Measurements from ENCODE around the gene DHX40. TPM values are rescaled to one million over a fixed set of nuclear protein-coding genes. Genes with fewer than 3 reads are reported as not detected.
"Not testable (repeated sequence)": the region's sequence is repeated elsewhere in the genome, so short reads cannot be mapped to it uniquely, and the experiment has no call there.

Gene DHX40
- total RNA-seq, 1 experiment from 2014 or later: 16.2 TPM

DNA sequence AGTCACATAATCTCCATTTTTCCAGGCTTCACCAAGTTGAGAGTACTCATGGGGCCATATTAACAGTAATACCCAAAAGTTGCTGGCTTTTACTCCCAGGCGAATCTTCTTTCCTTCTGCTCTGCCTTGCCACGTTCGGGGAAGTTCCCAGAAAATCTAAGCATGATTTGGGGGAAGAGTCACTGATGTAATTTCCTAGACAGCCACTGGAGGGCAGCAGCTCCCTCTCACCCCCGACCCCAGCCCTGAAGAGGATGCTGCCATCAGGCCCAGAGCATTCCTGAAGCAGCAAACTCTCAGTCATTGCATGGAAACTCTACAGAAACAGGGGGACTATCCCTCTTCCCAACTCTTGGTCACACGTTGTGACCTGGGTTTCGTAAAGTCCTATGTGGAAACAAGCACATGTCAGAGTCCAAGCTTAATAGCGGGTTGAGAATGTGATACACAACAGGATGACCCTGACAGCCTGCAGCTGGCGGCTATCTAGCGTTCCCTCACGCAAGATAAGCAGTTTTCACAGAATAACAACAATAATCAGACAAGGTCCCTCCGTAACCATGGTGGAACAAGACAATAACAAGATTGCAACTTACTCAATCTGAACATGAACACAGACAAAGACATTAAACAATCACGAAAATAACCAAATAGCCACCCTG is 43.8 kb upstream of the DHX40 start:
- in situ Hi-C loops (cut with HindIII; ENCODE audit: low pct_unique_long_range_greater_than_20kb, low sequenced_read_pairs): no loop called here
- ATAC-seq (peak; percentile 89), DNase-seq (ENCODE audit: low read depth, low spot score) (peak; percentile 45)
- ChIA-PET CTCF (interaction anchor here (0.6 kb wide), 1 partner anchor 53 kb away, joined by 3 read pairs; no protein-coding TSS in a partner anchor), POLR2A (interaction anchor here (0.5 kb wide), 1 partner anchor 10 kb away, joined by 3 read pairs; no protein-coding TSS in a partner anchor)
- TF ChIP-seq, protein P1, sequence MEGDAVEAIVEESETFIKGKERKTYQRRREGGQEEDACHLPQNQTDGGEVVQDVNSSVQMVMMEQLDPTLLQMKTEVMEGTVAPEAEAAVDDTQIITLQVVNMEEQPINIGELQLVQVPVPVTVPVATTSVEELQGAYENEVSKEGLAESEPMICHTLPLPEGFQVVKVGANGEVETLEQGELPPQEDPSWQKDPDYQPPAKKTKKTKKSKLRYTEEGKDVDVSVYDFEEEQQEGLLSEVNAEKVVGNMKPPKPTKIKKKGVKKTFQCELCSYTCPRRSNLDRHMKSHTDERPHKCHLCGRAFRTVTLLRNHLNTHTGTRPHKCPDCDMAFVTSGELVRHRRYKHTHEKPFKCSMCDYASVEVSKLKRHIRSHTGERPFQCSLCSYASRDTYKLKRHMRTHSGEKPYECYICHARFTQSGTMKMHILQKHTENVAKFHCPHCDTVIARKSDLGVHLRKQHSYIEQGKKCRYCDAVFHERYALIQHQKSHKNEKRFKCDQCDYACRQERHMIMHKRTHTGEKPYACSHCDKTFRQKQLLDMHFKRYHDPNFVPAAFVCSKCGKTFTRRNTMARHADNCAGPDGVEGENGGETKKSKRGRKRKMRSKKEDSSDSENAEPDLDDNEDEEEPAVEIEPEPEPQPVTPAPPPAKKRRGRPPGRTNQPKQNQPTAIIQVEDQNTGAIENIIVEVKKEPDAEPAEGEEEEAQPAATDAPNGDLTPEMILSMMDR (IDR thresholded peaks at IDR 0.05): peak; percentile 90
- TF ChIP-seq POLR2AphosphoS5 (IDR thresholded peaks at IDR 0.05; ENCODE audit: low read depth, low read length): no peak
- Histone ChIP-seq H3K36me3 (ENCODE audit: control insufficient read depth, insufficient read depth, low read length) (no peaks in the 10 kb centered on the region), H3K4me3 (ENCODE audit: low read depth in 2 of 2, low read length in 2 of 2) (no peak overlapping the region), H3K4me1 (ENCODE audit: control insufficient read depth, insufficient read depth, low read length) (no peaks in the 10 kb centered on the region), H3K27ac (ENCODE audit: low read length) (no peak overlapping the region), H3K9me3 (ENCODE audit: control insufficient read depth, insufficient read depth, low read depth, low read length) (no peaks in the 10 kb centered on the region), H3K27me3 (ENCODE audit: control insufficient read depth, insufficient read depth, low read length) (no peaks in the 10 kb centered on the region)
- intact Hi-C loops (cut with micrococcal nuclease; ENCODE audit: unreplicated experiment): no loop called here
- no TSS peak for BruUV-seq (replicated peaks)

DNA sequence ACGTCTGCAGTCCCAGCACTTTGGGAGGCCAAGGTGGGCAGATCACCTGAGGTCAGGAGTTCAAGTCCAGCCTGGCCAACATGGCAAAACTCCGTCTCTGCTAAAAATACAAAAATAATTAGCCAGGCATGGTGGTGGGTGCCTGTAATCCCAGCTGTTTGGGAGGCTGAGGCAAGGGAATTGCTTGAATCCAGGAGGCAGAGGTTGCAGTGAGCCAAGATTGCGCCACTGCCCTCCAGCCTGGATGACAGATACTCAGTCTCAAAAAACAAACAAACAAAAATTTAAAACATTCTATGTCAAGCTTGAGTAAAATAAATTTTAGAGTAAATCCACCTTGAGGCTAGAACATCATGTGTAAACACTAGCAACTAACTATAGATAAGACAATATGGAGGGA is 40.5 kb upstream of the DHX40 start:
- CTCF ChIA-PET; ATAC-seq; DNase-seq (ENCODE audit: low read depth, low spot score); POLR2A ChIA-PET; in situ Hi-C loops (cut with HindIII; ENCODE audit: low pct_unique_long_range_greater_than_20kb, low sequenced_read_pairs); H3K27ac ChIP-seq (ENCODE audit: low read length); intact Hi-C loops (cut with micrococcal nuclease; ENCODE audit: unreplicated experiment); H3K4me3 ChIP-seq (ENCODE audit: low read depth in 2 of 2, low read length in 2 of 2); BruUV-seq (replicated peaks); H3K36me3 ChIP-seq (ENCODE audit: control insufficient read depth, insufficient read depth, low read length); H3K4me1 ChIP-seq (ENCODE audit: control insufficient read depth, insufficient read depth, low read length); H3K9me3 ChIP-seq (ENCODE audit: control insufficient read depth, insufficient read depth, low read depth, low read length); H3K27me3 ChIP-seq (ENCODE audit: control insufficient read depth, insufficient read depth, low read length): not testable (repeated sequence)

DNA sequence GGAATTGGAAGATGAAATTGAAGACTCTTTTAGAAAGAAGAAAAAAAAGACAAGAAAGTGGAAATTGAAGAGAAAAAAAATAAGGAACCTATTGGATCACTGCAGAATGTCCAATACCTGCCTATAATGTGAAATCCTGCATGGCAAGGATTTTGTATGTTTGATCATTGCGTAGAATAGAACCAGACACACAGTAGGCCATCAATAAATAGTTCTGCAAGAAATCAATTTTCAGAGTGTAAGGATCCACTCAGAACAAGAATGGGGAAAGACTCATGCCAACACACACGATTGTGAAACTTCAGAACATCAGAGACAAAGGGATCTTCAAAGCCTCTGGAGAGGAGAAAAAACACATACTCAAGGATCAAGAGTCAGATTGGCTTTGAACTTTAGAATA is 39.7 kb upstream of the DHX40 start:
- no TSS peak for BruUV-seq (replicated peaks)
- Histone ChIP-seq H3K36me3 (ENCODE audit: control insufficient read depth, insufficient read depth, low read length) (no peaks in the 10 kb centered on the region), H3K27me3 (ENCODE audit: control insufficient read depth, insufficient read depth, low read length) (no peaks in the 10 kb centered on the region), H3K27ac (ENCODE audit: low read length) (no peak overlapping the region), H3K4me1 (ENCODE audit: control insufficient read depth, insufficient read depth, low read length) (no peaks in the 10 kb centered on the region), H3K9me3 (ENCODE audit: control insufficient read depth, insufficient read depth, low read depth, low read length) (no peaks in the 10 kb centered on the region), H3K4me3 (ENCODE audit: low read depth in 2 of 2, low read length in 2 of 2) (no peak overlapping the region)
- no peak for TF ChIP-seq POLR2AphosphoS5 (IDR thresholded peaks at IDR 0.05; ENCODE audit: low read depth, low read length)
- no peak for TF ChIP-seq SIN3A (IDR thresholded peaks at IDR 0.05; ENCODE audit: borderline replicate concordance, insufficient read depth, low read depth, low read length)
- no peak for TF ChIP-seq TCF7L2 (IDR thresholded peaks at IDR 0.05; ENCODE audit: low read depth, low read length)
- TF ChIP-seq, protein P1 (IDR thresholded peaks at IDR 0.05): no peak
- TF ChIP-seq, protein P2, sequence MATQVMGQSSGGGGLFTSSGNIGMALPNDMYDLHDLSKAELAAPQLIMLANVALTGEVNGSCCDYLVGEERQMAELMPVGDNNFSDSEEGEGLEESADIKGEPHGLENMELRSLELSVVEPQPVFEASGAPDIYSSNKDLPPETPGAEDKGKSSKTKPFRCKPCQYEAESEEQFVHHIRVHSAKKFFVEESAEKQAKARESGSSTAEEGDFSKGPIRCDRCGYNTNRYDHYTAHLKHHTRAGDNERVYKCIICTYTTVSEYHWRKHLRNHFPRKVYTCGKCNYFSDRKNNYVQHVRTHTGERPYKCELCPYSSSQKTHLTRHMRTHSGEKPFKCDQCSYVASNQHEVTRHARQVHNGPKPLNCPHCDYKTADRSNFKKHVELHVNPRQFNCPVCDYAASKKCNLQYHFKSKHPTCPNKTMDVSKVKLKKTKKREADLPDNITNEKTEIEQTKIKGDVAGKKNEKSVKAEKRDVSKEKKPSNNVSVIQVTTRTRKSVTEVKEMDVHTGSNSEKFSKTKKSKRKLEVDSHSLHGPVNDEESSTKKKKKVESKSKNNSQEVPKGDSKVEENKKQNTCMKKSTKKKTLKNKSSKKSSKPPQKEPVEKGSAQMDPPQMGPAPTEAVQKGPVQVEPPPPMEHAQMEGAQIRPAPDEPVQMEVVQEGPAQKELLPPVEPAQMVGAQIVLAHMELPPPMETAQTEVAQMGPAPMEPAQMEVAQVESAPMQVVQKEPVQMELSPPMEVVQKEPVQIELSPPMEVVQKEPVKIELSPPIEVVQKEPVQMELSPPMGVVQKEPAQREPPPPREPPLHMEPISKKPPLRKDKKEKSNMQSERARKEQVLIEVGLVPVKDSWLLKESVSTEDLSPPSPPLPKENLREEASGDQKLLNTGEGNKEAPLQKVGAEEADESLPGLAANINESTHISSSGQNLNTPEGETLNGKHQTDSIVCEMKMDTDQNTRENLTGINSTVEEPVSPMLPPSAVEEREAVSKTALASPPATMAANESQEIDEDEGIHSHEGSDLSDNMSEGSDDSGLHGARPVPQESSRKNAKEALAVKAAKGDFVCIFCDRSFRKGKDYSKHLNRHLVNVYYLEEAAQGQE (IDR thresholded peaks at IDR 0.05; ENCODE audit: insufficient read depth in 1 of 2, low read depth in 2 of 2, low read length in 1 of 2): no peak
- POLR2A ChIA-PET: no interaction called here
- no peak for DNase-seq (ENCODE audit: low read depth, low spot score)
- CTCF ChIA-PET: no interaction called here
- intact Hi-C loops (cut with micrococcal nuclease; ENCODE audit: unreplicated experiment): no loop called here
- in situ Hi-C loops (cut with HindIII; ENCODE audit: low pct_unique_long_range_greater_than_20kb, low sequenced_read_pairs): no loop called here
- ATAC-seq: no peak
